ENCODE measurements around the gene CD59.
"Not testable (repeated sequence)": the region's sequence is repeated elsewhere in the genome, so short reads cannot be mapped to it uniquely, and the experiment has no call there.

CD59 gene

GRCh38 chr11:33713151-33713855, 22.9 kb downstream of the CD59 start:
- no peak for DNase-seq (ENCODE audit: low read depth)

GRCh38 chr11:33712436-33712835, 23.8 kb downstream of the CD59 start:
- DNase-seq (ENCODE audit: low read depth) = no peak

DNA sequence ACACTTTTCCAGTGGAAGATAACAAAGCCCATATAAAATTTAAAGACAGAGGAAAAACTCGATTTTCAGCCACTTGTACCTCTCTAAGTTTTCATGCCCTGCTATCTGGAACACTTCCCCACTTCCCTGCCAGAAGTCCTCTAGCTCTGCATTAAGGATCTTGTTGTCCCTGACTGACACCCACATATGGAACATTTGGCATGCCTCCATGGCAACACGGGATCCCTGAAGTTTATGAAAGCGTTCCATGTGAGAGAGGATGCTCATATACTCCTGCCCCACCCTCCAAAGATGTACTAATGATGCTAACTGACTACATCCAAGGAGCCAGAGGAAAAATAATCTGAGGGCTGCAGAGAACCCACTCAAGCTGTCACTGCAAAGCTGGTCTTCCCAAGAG, 26.8 kb downstream of the CD59 start:
- DNase-seq (ENCODE audit: low read depth) = no peak

DNA sequence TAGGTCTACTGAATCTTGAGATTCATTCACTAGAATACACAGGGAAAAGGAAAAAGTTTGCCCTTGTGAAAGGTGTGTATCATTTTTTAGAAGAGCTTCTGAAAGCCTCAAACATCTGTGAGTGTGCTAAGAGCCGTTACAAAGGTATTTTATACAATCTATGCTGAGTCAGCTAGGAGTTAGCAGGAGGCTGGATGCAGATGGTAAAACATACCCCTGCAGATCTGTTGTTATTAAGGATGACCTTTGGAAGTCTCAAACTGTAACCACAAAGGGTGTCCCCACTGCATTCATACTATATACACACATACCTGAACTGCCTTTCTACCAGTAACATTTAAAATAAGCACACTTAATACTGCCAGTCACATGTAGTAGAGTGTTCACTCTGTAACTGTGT, 27.2 kb downstream of the CD59 start:
- no peak for DNase-seq (ENCODE audit: low read depth)

DNA sequence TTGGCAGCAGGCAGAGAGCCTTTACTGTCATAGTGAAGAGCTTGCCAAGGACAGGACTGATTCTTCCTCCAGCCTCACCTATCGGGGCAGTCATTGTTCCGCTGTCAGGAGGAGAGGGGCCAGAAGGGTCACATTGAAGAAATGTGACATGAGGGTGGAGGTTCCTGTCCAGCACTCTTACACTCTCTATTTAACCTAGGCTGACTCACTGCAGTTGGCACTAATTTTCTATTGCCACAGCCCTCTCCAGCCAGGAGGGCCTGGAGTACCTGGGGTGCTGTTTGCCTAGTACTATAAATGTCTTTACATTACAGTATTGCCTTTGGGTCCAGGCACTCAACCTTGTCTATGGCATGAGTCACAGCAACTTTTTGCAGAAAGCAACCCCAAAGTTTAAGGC, 28.4 kb downstream of the CD59 start:
- not testable (repeated sequence) for DNase-seq (ENCODE audit: low read depth)

GRCh38 chr11:33706966-33707365, 29.3 kb downstream of the CD59 start:
- DNase-seq (ENCODE audit: low read depth) = no peak

GRCh38 chr11:33706546-33706945, 29.7 kb downstream of the CD59 start:
- DNase-seq (ENCODE audit: low read depth) = no peak

- no peak for DNase-seq (ENCODE audit: low read depth)
These were observed 31.8 kb downstream of the CD59 start for GRCh38 chr11:33704240-33705002.

DNA sequence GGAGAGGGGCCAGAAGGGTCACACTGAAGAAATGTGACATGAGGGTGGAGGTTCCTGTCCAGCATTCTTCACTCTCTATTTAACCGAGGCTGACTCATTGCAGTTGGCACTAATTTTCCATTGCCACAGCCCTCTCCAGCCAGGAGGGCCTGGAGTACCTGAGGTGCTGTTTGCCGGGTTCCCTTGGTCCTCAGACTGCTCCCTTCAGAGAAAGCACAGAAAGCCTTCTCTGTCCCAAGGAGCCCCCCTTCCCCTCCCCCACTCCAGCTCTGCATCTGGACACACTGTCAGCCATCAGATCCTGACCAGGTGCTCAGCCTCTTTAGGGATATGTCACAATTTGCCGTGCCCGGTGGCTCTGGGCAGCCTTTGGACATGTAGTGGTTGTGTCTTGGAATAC, 32.4 kb downstream of the CD59 start:
- no peak for DNase-seq (ENCODE audit: low read depth)

- DNase-seq (ENCODE audit: low read depth) = no peak
These were observed 33.0 kb downstream of the CD59 start for GRCh38 chr11:33703234-33703633.

DNA sequence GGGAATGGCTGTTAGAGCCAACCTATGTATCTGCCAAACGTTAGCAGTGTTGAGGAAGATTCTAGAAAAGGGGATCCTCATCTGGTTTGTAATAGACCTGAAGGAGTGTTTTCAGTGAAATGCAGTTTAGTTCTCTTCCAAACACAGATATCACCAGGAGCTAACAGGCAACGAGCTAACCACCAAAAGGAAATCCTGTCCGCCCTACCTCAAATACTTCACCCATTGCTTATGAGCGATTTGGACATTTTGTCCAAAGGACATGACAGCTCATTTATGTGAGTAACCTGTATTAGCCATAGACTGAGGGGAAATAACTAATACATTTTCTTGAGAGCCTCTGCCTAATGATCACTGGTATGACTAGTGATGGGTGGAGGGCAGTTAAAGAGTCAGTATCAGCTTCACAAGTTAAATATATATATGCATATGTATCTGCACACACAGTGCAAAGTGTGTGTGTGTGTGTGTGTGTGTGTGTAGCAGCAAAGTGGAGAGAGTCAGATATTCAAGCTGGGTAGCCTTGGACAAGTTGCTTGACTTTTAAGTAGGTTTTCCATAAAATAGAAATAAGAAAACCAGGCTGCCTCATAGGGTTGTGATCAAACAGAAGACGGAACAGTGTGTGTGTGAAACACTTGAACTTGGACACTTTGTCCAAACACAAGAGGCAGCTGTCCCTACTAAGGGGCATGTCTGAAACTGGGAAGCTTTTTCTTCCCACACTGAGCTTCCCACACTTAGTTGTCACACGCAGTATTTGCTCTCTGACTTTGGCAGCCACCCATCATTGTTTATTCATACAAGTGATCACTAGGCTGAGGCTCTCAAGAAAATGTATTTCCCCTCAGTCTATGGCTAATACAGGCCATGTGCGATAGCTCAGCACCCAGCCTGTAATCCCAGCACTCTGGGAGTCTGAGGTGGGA, 34.7 kb downstream of the CD59 start:
- DNase-seq (ENCODE audit: low read depth) = peak; percentile 57

GRCh38 chr11:33700502-33701271, 35.5 kb downstream of the CD59 start, which contains the start of gene C11orf91:
Gene C11orf91, minus strand, starts transcription at chr11:33700826. Its CDS starts 86 bp downstream, at chr11:33700740.
- DNase-seq (ENCODE audit: low read depth) = peak; percentile 89

- no peak for DNase-seq (ENCODE audit: low read depth)
These were observed 36.1 kb downstream of the CD59 start for GRCh38 chr11:33700063-33700501.

DNA sequence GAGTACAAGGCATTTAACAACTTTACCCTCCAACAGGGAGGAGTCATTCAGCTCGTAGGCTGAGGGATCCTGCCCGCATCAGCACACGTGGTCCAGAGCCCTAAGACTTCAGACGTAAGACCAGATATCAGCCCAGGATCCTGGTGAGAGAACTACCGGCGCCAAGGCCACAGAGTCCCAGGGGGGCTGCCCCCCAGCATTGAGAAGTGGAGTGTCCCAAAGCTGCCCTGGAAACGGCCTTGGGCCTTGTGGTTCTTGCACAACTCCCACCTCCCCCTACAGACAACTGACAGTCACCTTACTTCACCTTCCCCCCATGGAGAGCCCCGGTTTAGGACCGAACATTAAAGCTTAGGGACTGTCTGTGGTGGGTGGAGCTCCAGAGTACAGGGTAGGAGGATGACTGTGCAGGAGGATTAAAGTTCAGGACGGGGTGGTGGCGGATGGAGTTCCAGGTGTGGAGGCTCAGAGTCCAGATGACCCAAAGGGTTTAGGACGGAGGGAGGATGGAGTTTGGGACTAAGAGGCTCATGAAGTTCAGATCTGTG, 36.6 kb downstream of the CD59 start:
- no peak for DNase-seq (ENCODE audit: low read depth)

DNA sequence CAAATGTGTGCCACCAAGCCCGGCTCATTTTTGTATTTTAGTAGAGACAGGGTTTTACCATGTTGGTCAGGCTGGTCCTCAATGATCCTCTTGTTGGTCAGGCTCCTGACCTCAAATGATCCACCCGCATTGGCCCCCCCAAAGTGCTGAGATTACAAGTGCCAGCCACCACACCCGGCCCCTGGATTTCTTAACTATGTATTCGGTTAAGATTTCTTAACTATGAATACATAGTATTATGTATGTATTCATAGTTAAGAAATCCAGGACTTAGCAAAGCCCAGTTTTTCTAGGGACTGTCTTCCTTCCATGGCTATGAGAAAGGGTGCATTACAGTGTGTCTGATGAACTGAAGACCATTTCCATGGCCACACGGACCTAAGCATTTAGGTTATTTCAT, 37.3 kb downstream of the CD59 start:
- DNase-seq (ENCODE audit: low read depth) = no peak

DNA sequence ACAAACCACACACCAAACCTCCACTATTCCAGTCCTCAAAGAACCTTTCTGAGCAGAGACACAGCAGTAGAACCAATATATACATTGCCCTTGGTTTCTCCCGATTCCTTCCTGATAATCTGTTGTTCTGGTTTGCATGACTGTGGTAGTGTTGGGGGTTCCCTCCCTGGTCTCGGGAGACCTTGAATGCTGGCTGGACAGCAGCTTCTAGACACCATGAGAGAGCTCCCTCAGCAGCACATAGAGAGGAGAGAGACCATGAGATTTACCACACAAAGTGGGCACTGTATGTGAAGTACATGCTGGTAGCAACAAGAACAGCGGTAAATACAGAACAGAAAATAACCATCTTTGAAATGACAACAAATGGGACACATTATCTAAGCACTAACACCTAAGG, 38.2 kb downstream of the CD59 start:
- no peak for DNase-seq (ENCODE audit: low read depth)

GRCh38 chr11:33696931-33697638, 39.1 kb downstream of the CD59 start:
- DNase-seq (ENCODE audit: low read depth) = no peak

DNA sequence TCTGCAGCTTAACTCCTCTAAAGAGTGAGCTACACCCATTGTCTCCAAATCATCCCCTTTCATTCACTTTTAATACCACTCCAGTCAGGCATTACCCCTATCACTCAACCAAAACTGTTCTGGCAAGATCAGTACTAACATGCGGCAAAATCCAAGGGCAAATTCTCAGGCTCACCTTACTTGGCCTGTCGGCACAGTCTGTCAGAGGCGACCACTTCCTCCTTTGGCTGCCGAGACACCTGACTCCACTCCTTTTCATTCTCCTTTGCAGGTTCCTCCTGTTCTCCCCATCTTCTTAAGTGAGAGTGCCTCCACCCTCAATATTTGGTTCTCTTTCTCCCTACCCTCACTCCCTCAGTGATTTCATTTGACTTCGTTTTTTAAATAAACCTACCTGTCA, 39.8 kb downstream of the CD59 start:
- DNase-seq (ENCODE audit: low read depth) = no peak

DNA sequence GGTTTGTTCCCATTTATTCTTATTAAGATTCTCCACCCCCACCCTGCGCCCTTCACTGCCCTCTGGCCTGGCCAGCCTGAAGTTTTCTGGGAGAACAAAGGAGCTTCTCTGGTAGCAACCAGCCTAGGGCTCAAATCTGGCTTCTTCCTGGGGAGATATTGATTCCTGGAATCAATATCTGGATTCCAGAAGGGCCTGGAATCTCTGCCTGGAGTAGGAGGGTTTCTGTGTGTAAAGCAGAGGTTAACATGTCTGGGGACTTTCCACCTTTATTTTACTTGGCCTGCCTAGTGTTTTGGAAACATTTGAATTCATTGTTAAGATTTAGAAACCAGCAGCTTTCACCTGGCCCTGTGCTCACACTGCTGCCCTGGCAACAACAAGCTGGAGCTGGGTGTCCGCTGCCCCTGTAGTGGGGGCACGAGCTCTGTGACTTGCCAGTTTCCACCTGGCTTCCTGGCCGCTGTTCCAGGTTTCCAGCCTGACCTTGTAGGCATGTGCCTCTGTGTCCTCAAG, 41.1 kb downstream of the CD59 start:
- no peak for DNase-seq (ENCODE audit: low read depth)

DNA sequence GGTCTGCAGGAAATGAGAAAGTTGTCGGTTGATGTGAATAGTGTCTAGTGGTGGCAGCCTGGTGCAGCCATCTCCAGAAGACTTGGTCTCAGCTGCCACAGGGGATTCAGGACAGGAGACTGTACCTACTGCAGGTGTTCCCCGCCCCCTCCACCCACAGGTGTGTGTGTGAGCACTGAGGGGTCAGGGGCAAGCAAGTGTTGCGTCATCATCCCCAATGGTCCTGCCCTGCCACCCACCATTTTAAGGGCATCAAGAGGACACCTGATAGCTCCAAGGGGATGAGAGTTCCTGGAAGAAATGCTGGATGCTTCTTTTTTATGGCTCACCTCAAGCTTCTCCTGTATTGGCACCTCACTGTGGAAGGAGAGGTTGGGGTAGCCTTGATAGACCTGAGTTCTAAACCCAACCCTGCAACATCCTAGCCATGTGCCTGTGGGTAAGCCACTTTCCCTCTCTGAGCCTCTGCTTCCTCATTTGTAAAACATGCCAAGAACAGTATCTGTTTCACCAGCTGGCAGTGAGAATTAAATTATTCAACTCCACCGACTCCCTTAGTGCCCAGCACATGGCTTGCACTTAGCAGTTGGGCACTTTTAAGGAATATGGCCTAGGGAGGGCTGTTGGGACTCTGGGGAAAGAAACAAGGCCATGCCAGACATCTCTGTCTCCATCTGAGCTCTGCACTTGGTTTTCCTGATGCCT, 41.7 kb downstream of the CD59 start:
- no peak for DNase-seq (ENCODE audit: low read depth)

All from stromal cell of bone marrow (primary cell).